GM12878 (cell line): ENCODE measurements around the gene TSPAN11. TPM values are rescaled to one million over a fixed set of nuclear protein-coding genes. Genes with fewer than 3 reads are reported as not detected.

Experiments
- ATAC-seq: fragments of 200-7000 bp; cut with Tn5 transposase; 3 replicates; pipeline ENCODE4 v1.9.1; 2020; ENCODE audit warnings: mild to moderate bottlenecking, moderate library complexity
- BruUV-seq: library from RNA; stranded (reverse); fragments of 400-500 nt; replicated peaks from 2 replicates; lab custom pipeline; 2021; lab: Mats Ljungman, UMichigan
- CTCF ChIA-PET: fragments of 300-600 bp; sonication (Branson Sonifier 250); formaldehyde crosslinking; extraction: SDS; loops from one replicate; lab custom pipeline; 2021; ENCODE audit warnings: inconsistent platforms; lab: Yijun Ruan, JAX
- POLR2A ChIA-PET: fragments of 350-600 bp; formaldehyde crosslinking; extraction: SDS; loops from one replicate; lab custom pipeline; 2021; ENCODE audit warnings: inconsistent platforms; lab: Charles Lee
- RAD21 ChIA-PET: fragments of 300-600 bp; sonication (Branson Sonifier 250); formaldehyde crosslinking; loops from one replicate; lab custom pipeline; 2023; ENCODE audit warnings: antibody characterized with exemption; ENCODE audit not compliant: unreplicated experiment; lab: Charles Lee
- SMC1A ChIA-PET: fragments of 300-600 bp; sonication (Branson Sonifier 250); formaldehyde crosslinking; loops from one replicate; lab custom pipeline; 2023; ENCODE audit not compliant: unreplicated experiment, uncharacterized antibody; lab: Charles Lee
- DNase-seq: peaks from one replicate; pipeline ENCODE4 v3.0.0-alpha.2; 2011; ENCODE audit warnings: low read depth, low spot score
- FAIRE-seq: peaks from 3 replicates; lab custom pipeline; 2011; peaks lifted over from hg19 to GRCh38; lab: Jason Lieb, UNC
- H2AFZ ChIP-seq: 2 replicates; pipeline ENCODE4 v1.6.0; 2011; ENCODE audit warnings: low read depth, low read length, control low read depth; ENCODE audit not compliant: control insufficient read depth
- H3K27ac ChIP-seq: 2 replicates; pipeline ENCODE4 v1.5.1; 2011; ENCODE audit warnings: control low read depth; ENCODE audit not compliant: control insufficient read depth, insufficient read depth
- H3K27me3 ChIP-seq, 2 experiments: replicated peaks in 1 of 2; 2 replicates each; pipeline versions ENCODE4 v1.6.0 to v1.6.1; 2011; ENCODE audit warnings: low read length in 1 of 2; ENCODE audit not compliant: control insufficient read depth in 2 of 2, insufficient read depth in 2 of 2
- H3K36me3 ChIP-seq, 2 experiments: 2 replicates each; pipeline ENCODE4 v1.5.1; 2011; ENCODE audit warnings: low read length in 1 of 2; ENCODE audit not compliant: control insufficient read depth in 2 of 2, insufficient read depth in 2 of 2
- H3K4me1 ChIP-seq: 2 replicates; pipeline ENCODE4 v1.6.1; 2011; ENCODE audit warnings: mild to moderate bottlenecking, low read length, moderate library complexity, mixed read lengths; ENCODE audit not compliant: control insufficient read depth, insufficient read depth
- H3K4me2 ChIP-seq: 2 replicates; pipeline ENCODE4 v1.6.0; 2011; ENCODE audit warnings: control low read depth; ENCODE audit not compliant: control insufficient read depth, insufficient read depth
- H3K4me3 ChIP-seq: fragments of 200-600 bp; sonication (generic); 2 replicates; pipeline ENCODE4 v1.5.1; 2016
- H3K79me2 ChIP-seq: 2 replicates; pipeline ENCODE4 v1.6.0; 2011; ENCODE audit warnings: low read length; ENCODE audit not compliant: control insufficient read depth, insufficient read depth
- H3K9ac ChIP-seq: 2 replicates; pipeline ENCODE4 v1.8.0; 2011; ENCODE audit warnings: low read length, control low read depth, mixed read lengths; ENCODE audit not compliant: control insufficient read depth, insufficient read depth
- H3K9me3 ChIP-seq: replicated peaks from 3 replicates; pipeline ENCODE4 v1.5.1; 2011; ENCODE audit warnings: mild to moderate bottlenecking, low read length; ENCODE audit not compliant: control insufficient read depth, insufficient read depth
- H4K20me1 ChIP-seq: 2 replicates; pipeline ENCODE4 v1.6.0; 2011; ENCODE audit not compliant: control insufficient read depth, insufficient read depth
- CREM ChIP-seq: IDR thresholded peaks from 2 replicates; pipeline ENCODE4 v1.6.1; 2014; ENCODE audit warnings: antibody characterized with exemption, low read depth
- EP300 ChIP-seq, 2 experiments: fragments of 150-350 bp in 1 of 2; IDR thresholded peaks; 2 replicates each; pipeline ENCODE4 v1.6.1; 2011 to 2012; ENCODE audit warnings: low read depth in 2 of 2, low read length in 2 of 2, borderline replicate concordance in 1 of 2, improper control_type of control experiment in 1 of 2, inconsistent platforms in 1 of 2; ENCODE audit not compliant: control insufficient read depth in 1 of 2
- HDAC2 ChIP-seq: fragments of 200-600 bp; sonication (generic); IDR thresholded peaks from 2 replicates; pipeline ENCODE4 v1.6.1; 2017
- HDGF ChIP-seq: fragments of 450-650 bp; IDR thresholded peaks from 2 replicates; pipeline ENCODE4 v1.6.1; 2016; ENCODE audit warnings: antibody characterized with exemption
- KLF5 ChIP-seq: fragments of 450-650 bp; IDR thresholded peaks from 2 replicates; pipeline ENCODE4 v1.6.1; 2014; ENCODE audit warnings: mild to moderate bottlenecking; ENCODE audit not compliant: partially characterized antibody
- LARP7 ChIP-seq: fragments of 450-650 bp; IDR thresholded peaks from 2 replicates; pipeline ENCODE4 v1.6.1; 2017; ENCODE audit warnings: mild to moderate bottlenecking
- MAX ChIP-seq: IDR thresholded peaks from 2 replicates; pipeline ENCODE4 v1.6.1; 2012; ENCODE audit warnings: low read depth, low read length, improper control_type of control experiment
- MTA3 ChIP-seq: IDR thresholded peaks from 2 replicates; pipeline ENCODE4 v1.6.1; 2012; ENCODE audit warnings: low read length, inconsistent platforms, borderline replicate concordance
- NFXL1 ChIP-seq: fragments of 450-650 bp; IDR thresholded peaks from 2 replicates; pipeline ENCODE4 v1.6.1; 2017; ENCODE audit warnings: antibody characterized with exemption, mild to moderate bottlenecking, borderline replicate concordance
- NR2F1 ChIP-seq: fragments of 450-650 bp; conservative IDR thresholded peaks from 2 replicates; pipeline ENCODE4 v1.6.1; 2017; ENCODE audit warnings: mild to moderate bottlenecking
- RELB ChIP-seq: fragments of 450-650 bp; IDR thresholded peaks from 2 replicates; pipeline ENCODE4 v1.6.1; 2017; ENCODE audit warnings: low read depth, mild to moderate bottlenecking, moderate library complexity
- SMC3 ChIP-seq: IDR thresholded peaks from 2 replicates; pipeline ENCODE4 v1.6.1; 2011; ENCODE audit warnings: low read length, improper control_type of control experiment, borderline replicate concordance
- SREBF2 ChIP-seq: IDR thresholded peaks from 2 replicates; pipeline ENCODE4 v1.6.1; 2012; ENCODE audit warnings: mild to moderate bottlenecking, low read length
- STAT3 ChIP-seq: IDR thresholded peaks from 2 replicates; pipeline ENCODE4 v1.6.1; 2011; ENCODE audit warnings: low read depth, low read length, improper control_type of control experiment
- TARDBP ChIP-seq: IDR thresholded peaks from 2 replicates; pipeline ENCODE4 v1.6.1; 2016; ENCODE audit warnings: borderline replicate concordance
- TCF12 ChIP-seq: IDR thresholded peaks from 2 replicates; pipeline ENCODE4 v1.6.1; 2011; ENCODE audit warnings: low read depth, mild to moderate bottlenecking, low read length
- ZBTB33 ChIP-seq: fragments of 450-650 bp; IDR thresholded peaks from 2 replicates; pipeline ENCODE4 v1.6.1; 2017; ENCODE audit warnings: mild to moderate bottlenecking
- ZBTB4 ChIP-seq: fragments of 450-650 bp; formaldehyde crosslinking; IDR thresholded peaks from 2 replicates; pipeline ENCODE4 v1.4.0; 2022; ENCODE audit warnings: mild to moderate bottlenecking, moderate library complexity
- WGBS: methylation state at CpG from one replicate; pipeline ENCODE4 v1.1.6; 2016; ENCODE audit warnings: low lambda C conversion rate; ENCODE audit not compliant: insufficient replicate concordance, insufficient coverage; ENCODE audit errors: missing lambda C conversion rate; 5-methylcytosine and 5-hydroxymethylcytosine counted together
- in situ Hi-C: fragments of 300-500 bp; cut with MboI; formaldehyde crosslinking; loops from 9 replicates; pipeline ENCODE4 v1.14.3; 2018; ENCODE audit warnings: mixed read lengths
- intact Hi-C: fragments of 100-400 bp; cut with micrococcal nuclease; formaldehyde crosslinking; loops from one replicate; pipeline ENCODE4 v1.14.2; 2022; ENCODE audit not compliant: unreplicated experiment
- polyA plus RNA-seq, 11 experiments: library from polyadenylated mRNA; depleted of rRNA in 4 of 11; unstranded in 6 of 11; stranded (reverse) in 5 of 11; fragments of >200 nt; fragmentation: Nextera tagmentation in 4 of 11; fragmentation: Illumina TruSeq in 1 of 11; extraction: Ambion mirVana in 4 of 11; extraction: Trizol in 1 of 11; gene quantifications; 1 replicate in 1 of 11; 2 replicates in 10 of 11; pipeline versions ENCODE4 v1.2.1 to v1.2.3, GENCODE V29; 2011 to 2016; ENCODE audit warnings: inconsistent platforms in 2 of 11, missing spikeins in 2 of 11, low read depth in 1 of 11
- total RNA-seq, 4 experiments: library from RNA; depleted of rRNA in 3 of 4; stranded (reverse); fragments of >200 nt in 3 of 4; fragmentation: Illumina TruSeq in 1 of 4; extraction: Trizol in 1 of 4; gene quantifications; 2 replicates each; pipeline versions ENCODE4 v1.2.1 to v1.2.3, GENCODE V29; 2013 to 2021

Gene TSPAN11
- total and polyA plus RNA-seq, 10 of the 15 experiments (the other 5 are each of a cell fraction or from before 2014, with no cell fraction given), result under 0.01 to 0.27 (median 0.04) TPM; not detected in 6

- TF ChIP-seq RELB (no peak), SMC3 (no peak), HDGF (no peak), MAX (no peak), CREM (no peak), TARDBP (no peak), ZBTB4 (CRISPR knock-in tag) (no peak), NR2F1 (no peak)
These were observed 9.5 kb downstream of the TSPAN11 start (continued) for GRCh38 chr12:30936036-30936435.

GRCh38 chr12:30939234-30939633 is 12.7 kb downstream of the TSPAN11 start:
- no TSS peak for BruUV-seq
- H2AFZ ChIP-seq, result no peak overlapping the region
- no peak overlapping the region for H3K4me2 ChIP-seq
- DNase-seq (peak; percentile 3), ATAC-seq (peak; percentile 55), FAIRE-seq (no peak)
- 62% methylated on average over 4 of the region's 4 CpGs for WGBS
- ChIA-PET POLR2A (no interaction called here), SMC1A (no interaction called here), CTCF (no interaction called here), RAD21 (no interaction called here)
- no peaks in the 10 kb centered on the region for H3K9me3 ChIP-seq
- H3K27me3 ChIP-seq, result no peaks in the 10 kb centered on the region
- H3K79me2 ChIP-seq, result no peaks in the 10 kb centered on the region
- H4K20me1 ChIP-seq, result no peaks in the 10 kb centered on the region
- intact Hi-C loops (no loop called here), in situ Hi-C loops (no loop called here)
- no peak overlapping the region for H3K4me3 ChIP-seq
- no peaks in the 10 kb centered on the region for H3K36me3 ChIP-seq
- no peak overlapping the region for H3K27ac ChIP-seq
- no peak overlapping the region for H3K9ac ChIP-seq
- no peaks in the 10 kb centered on the region for H3K4me1 ChIP-seq
- TF ChIP-seq TCF12 (no peak), KLF5 (no peak), STAT3 (no peak), NFXL1 (no peak), ZBTB33 (no peak), EP300 (IDR thresholded peaks at IDR 0.05; ENCODE audit: borderline replicate concordance in 1 of 2, control insufficient read depth in 1 of 2, low read depth in 2 of 2, low read length in 2 of 2) (no peak), MTA3 (no peak), HDAC2 (no peak), LARP7 (no peak), SREBF2 (no peak)
